Measurements from ENCODE around the gene APBA2.
A peak's percentile ranks its signal among the peaks of the same experiment; 100 is the strongest.
"Not testable (repeated sequence)": the region's sequence is repeated elsewhere in the genome, so short reads cannot be mapped to it uniquely, and the experiment has no call there.

Gene APBA2

GRCh38 chr15:28854578-28854977 is 31.2 kb upstream of the APBA2 start:
- H3K4me3 ChIP-seq (ENCODE audit: low read length): not testable (repeated sequence)
- WGBS (ENCODE audit: insufficient coverage, insufficient read length): no CpG with 5 or more reads among the region's 2 CpGs

DNA sequence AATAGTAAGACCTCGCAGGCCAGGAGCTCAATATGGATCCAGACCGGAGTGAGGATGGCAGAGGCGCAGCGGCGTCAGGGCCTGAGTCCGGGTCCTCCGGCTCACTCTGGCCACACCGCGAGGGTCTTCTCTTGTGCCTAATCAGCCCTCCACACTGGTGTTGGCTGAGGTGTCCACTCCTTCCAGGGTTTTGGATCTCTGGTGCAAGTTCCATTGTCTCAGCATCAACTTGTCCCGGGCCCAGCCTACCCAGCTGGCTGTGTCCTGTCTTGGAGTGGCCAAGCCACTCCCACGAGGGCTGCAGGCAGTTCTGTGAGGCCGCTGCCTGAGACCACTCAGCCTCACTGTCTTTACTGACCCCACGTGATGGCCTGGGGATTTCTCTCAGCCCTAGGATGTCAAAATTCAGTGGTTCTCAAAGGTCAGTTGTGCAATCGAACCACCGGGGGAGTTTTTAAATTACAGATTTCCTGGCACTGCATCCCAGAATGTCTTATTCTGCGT is 24.7 kb upstream of the APBA2 start:
- H3K36me3 ChIP-seq (ENCODE audit: control insufficient read depth, insufficient read depth, low read length): no peaks in the 10 kb centered on the region
- WGBS (ENCODE audit: insufficient coverage, insufficient read length): no CpG with 5 or more reads among the region's 16 CpGs
- H3K27ac ChIP-seq (ENCODE audit: low read length): no peak overlapping the region
- H3K27me3 ChIP-seq (ENCODE audit: control insufficient read depth, insufficient read depth, low read length): no peaks in the 10 kb centered on the region
- no peak overlapping the region for H3K4me3 ChIP-seq (ENCODE audit: low read length)
- no peak for DNase-seq (ENCODE audit: low read depth, low spot score)
- no peaks in the 10 kb centered on the region for H3K4me1 ChIP-seq (ENCODE audit: control insufficient read depth, insufficient read depth, low read length)
- no peaks in the 10 kb centered on the region for H3K9me3 ChIP-seq (ENCODE audit: control insufficient read depth, insufficient read depth, low read length)

More at GRCh38 chr15:28854578-28854977, 31.2 kb upstream of the APBA2 start:
- H3K27ac ChIP-seq (ENCODE audit: low read length); H3K36me3 ChIP-seq (ENCODE audit: control insufficient read depth, insufficient read depth, low read length); H3K27me3 ChIP-seq (ENCODE audit: control insufficient read depth, insufficient read depth, low read length); H3K4me1 ChIP-seq (ENCODE audit: control insufficient read depth, insufficient read depth, low read length); H3K9me3 ChIP-seq (ENCODE audit: control insufficient read depth, insufficient read depth, low read length); DNase-seq (ENCODE audit: low read depth, low spot score): not testable (repeated sequence)

- not testable (repeated sequence) for H3K4me3 ChIP-seq (ENCODE audit: low read length); H3K27ac ChIP-seq (ENCODE audit: low read length); H3K9me3 ChIP-seq (ENCODE audit: control insufficient read depth, insufficient read depth, low read length); H3K27me3 ChIP-seq (ENCODE audit: control insufficient read depth, insufficient read depth, low read length); DNase-seq (ENCODE audit: low read depth, low spot score); H3K36me3 ChIP-seq (ENCODE audit: control insufficient read depth, insufficient read depth, low read length); H3K4me1 ChIP-seq (ENCODE audit: control insufficient read depth, insufficient read depth, low read length)
- WGBS (ENCODE audit: insufficient coverage, insufficient read length): no CpG with 5 or more reads among the region's 11 CpGs
These were observed 24.0 kb upstream of the APBA2 start for GRCh38 chr15:28861589-28862293.

DNA sequence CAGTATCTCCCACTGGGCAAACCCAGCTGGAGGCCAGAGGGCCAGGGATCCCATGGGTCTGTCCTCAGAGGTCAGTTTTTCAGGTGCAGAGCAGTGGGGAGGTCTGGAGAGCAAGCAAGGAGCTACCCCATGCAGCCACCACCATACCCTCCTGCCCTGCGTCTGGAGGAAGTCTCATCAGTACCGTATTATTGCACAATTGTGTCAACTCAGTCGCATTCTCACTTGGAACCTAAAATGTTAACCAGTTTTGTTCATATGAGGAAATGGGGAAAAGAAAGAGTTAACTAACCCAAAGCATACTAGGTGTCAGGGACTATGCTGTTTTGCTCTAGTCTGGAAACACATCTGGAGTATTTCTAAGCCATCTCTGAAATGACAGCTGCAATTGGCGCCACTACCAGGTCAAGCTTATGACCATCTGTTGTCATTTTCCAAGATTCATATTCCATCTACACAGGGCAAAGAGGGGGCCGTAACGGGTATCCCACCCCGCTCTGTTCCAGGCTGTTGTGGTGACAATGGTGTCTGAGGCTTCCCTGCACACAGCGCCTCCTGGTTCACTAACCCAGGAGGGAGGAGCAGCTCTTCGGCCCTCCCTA is 16.9 kb upstream of the APBA2 start:
- H3K36me3 ChIP-seq (ENCODE audit: control insufficient read depth, insufficient read depth, low read length): no peaks in the 10 kb centered on the region
- no peaks in the 10 kb centered on the region for H3K4me1 ChIP-seq (ENCODE audit: control insufficient read depth, insufficient read depth, low read length)
- no peak overlapping the region for H3K4me3 ChIP-seq (ENCODE audit: low read length)
- no CpG with 5 or more reads among the region's 9 CpGs for WGBS (ENCODE audit: insufficient coverage, insufficient read length)
- no peaks in the 10 kb centered on the region for H3K27me3 ChIP-seq (ENCODE audit: control insufficient read depth, insufficient read depth, low read length)
- H3K9me3 ChIP-seq (ENCODE audit: control insufficient read depth, insufficient read depth, low read length): no peaks in the 10 kb centered on the region
- no peak overlapping the region for H3K27ac ChIP-seq (ENCODE audit: low read length)
- no peak for DNase-seq (ENCODE audit: low read depth, low spot score)

DNA sequence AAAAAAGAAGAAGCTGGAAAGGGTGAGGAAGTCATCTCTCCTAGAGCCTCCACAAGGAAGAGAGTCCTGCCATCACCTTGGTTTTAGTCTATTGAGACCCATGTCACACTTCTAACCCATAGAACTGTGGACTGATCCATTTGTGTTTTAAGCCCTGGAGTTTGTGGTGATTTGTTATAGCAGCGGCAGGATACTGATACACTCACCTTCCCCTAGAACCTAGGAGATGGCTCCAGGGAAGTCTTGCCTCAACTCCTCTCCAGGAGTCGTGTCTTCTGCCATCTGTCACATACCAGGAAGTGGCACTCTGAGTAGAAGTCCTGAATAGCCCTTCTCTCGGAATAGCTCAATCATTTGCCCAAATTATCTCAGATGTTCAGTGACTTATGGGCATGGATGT is 14.6 kb upstream of the APBA2 start:
- Histone ChIP-seq H3K36me3 (ENCODE audit: control insufficient read depth, insufficient read depth, low read length) (no peaks in the 10 kb centered on the region), H3K9me3 (ENCODE audit: control insufficient read depth, insufficient read depth, low read length) (no peaks in the 10 kb centered on the region), H3K4me1 (ENCODE audit: control insufficient read depth, insufficient read depth, low read length) (peaks cover 5% of the 10 kb centered on the region), H3K27me3 (ENCODE audit: control insufficient read depth, insufficient read depth, low read length) (no peaks in the 10 kb centered on the region), H3K27ac (ENCODE audit: low read length) (no peak overlapping the region), H3K4me3 (ENCODE audit: low read length) (no peak overlapping the region)
- DNase-seq (ENCODE audit: low read depth, low spot score): no peak
- WGBS (ENCODE audit: insufficient coverage, insufficient read length): no CpG with 5 or more reads among the region's 3 CpGs

GRCh38 chr15:28873006-28873405 is 12.8 kb upstream of the APBA2 start:
- Histone ChIP-seq H3K9me3 (ENCODE audit: control insufficient read depth, insufficient read depth, low read length) (no peaks in the 10 kb centered on the region), H3K27ac (ENCODE audit: low read length) (no peak overlapping the region), H3K4me3 (ENCODE audit: low read length) (no peak overlapping the region), H3K4me1 (ENCODE audit: control insufficient read depth, insufficient read depth, low read length) (peaks cover 9% of the 10 kb centered on the region), H3K36me3 (ENCODE audit: control insufficient read depth, insufficient read depth, low read length) (no peaks in the 10 kb centered on the region), H3K27me3 (ENCODE audit: control insufficient read depth, insufficient read depth, low read length) (no peaks in the 10 kb centered on the region)
- no peak for DNase-seq (ENCODE audit: low read depth, low spot score)
- no CpG with 5 or more reads among the region's 5 CpGs for WGBS (ENCODE audit: insufficient coverage, insufficient read length)

DNA sequence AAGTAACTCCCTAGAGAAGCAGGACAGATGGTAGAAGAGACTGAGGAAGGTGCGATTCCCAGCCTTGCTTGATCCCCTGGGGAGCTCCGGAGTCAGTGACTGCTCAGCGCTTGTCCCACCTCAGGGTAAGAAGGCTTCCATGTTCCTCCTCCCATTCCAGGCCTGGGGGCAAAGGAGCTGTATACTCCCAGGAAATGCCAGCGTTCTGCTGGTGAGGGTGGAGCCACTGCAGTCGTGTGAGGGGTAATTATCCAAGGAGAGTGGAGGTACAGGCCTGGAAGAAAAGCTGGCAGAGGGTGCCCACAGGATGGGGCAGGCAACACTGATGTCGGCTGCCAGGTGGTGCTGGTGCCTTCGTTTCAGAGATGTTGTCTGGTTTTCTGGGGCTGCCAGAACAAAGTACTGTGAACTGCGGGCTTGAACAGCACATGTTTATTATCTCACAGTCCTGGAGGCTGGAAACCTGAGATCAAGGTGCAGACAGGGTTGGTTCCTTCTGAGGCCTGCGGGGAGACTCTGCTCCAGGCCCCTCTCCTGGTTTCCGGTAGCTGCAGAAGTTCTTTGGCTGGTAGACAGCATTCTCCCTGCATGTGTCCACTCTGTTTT is 12.1 kb upstream of the APBA2 start:
- WGBS (ENCODE audit: insufficient coverage, insufficient read length): no CpG with 5 or more reads among the region's 10 CpGs
- H3K27me3 ChIP-seq (ENCODE audit: control insufficient read depth, insufficient read depth, low read length): no peaks in the 10 kb centered on the region

DNA sequence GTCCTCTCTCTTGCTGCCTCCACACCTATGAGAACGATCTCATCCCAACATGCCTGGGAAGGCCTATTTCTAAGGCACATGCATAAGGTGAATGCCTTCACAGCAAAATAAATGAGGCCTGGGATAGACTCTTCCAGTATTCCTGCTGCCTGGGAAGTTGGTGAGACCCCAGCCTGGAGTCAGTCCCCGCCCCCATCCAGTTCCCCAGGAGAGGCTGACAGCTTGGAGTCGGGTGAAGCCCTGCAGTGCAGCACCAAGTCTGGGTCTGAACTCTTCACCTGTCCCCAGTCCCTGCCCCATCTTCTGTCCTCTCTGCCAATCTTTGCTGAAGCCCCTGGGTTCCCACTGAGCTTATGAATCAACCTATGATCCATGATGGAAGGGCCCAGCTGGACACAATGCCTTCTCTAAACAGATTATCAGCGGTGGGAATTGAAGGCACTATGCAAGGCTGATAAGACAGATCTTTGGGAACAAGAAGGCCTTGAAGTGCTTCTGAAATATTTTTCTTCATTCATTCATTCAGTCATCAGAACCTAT is 10.2 kb upstream of the APBA2 start:
- H3K36me3 ChIP-seq (ENCODE audit: control insufficient read depth, insufficient read depth, low read length): no peaks in the 10 kb centered on the region
- H3K27ac ChIP-seq (ENCODE audit: low read length): no peak overlapping the region
- H3K4me1 ChIP-seq (ENCODE audit: control insufficient read depth, insufficient read depth, low read length): peaks cover 9% of the 10 kb centered on the region
- H3K9me3 ChIP-seq (ENCODE audit: control insufficient read depth, insufficient read depth, low read length): no peaks in the 10 kb centered on the region
- no peak for DNase-seq (ENCODE audit: low read depth, low spot score)
- H3K4me3 ChIP-seq (ENCODE audit: low read length): no peak overlapping the region
- H3K27me3 ChIP-seq (ENCODE audit: control insufficient read depth, insufficient read depth, low read length): no peaks in the 10 kb centered on the region
- WGBS (ENCODE audit: insufficient coverage, insufficient read length): no CpG with 5 or more reads among the region's 4 CpGs

More for the DNA sequence above, 12.1 kb upstream of the APBA2 start:
- H3K4me3 ChIP-seq (ENCODE audit: low read length): no peak overlapping the region
- H3K9me3 ChIP-seq (ENCODE audit: control insufficient read depth, insufficient read depth, low read length): no peaks in the 10 kb centered on the region
- no peak for DNase-seq (ENCODE audit: low read depth, low spot score)
- H3K36me3 ChIP-seq (ENCODE audit: control insufficient read depth, insufficient read depth, low read length): no peaks in the 10 kb centered on the region
- H3K27ac ChIP-seq (ENCODE audit: low read length): no peak overlapping the region
- peaks cover 9% of the 10 kb centered on the region for H3K4me1 ChIP-seq (ENCODE audit: control insufficient read depth, insufficient read depth, low read length)

DNA sequence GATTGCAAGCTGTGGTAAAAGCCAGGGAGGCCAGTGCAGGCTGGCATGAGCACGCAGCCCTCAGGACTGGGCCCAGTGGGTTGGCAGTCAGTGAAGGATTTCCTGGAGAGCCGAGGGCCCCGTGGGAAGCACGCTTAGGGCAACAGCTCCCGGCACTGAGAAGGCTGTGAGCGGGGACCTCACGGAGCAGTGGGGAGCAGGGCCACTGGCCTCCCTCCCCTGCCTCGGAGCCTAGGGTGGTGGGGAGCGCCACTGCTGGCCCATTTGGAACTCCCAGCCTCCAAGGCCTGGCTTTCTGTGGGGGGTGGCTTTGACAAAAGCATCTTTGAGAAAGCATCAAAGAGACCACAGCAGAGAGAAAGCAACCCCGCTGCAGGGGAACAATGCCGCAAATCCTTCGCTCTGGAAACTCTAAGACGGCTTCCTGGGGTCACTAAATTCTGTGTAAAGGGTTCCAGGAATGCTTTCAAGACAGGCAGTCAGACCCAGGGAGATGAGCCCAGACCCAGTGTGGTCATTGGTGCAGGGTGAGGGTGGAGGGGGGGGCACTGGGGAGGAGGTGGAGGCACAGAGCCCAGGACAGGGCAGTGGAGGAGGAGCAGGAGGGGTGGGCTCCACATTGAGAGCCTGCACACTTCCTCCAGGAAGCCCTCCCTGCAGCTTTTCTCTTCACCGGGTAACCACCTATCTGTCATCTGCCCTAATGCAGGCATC is 9.5 kb upstream of the APBA2 start:
- no peaks in the 10 kb centered on the region for H3K36me3 ChIP-seq (ENCODE audit: control insufficient read depth, insufficient read depth, low read length)
- H3K9me3 ChIP-seq (ENCODE audit: control insufficient read depth, insufficient read depth, low read length): no peaks in the 10 kb centered on the region
- H3K27me3 ChIP-seq (ENCODE audit: control insufficient read depth, insufficient read depth, low read length): no peaks in the 10 kb centered on the region
- peak; percentile 43 for DNase-seq (ENCODE audit: low read depth, low spot score)
- no peak overlapping the region for H3K27ac ChIP-seq (ENCODE audit: low read length)
- no peak overlapping the region for H3K4me3 ChIP-seq (ENCODE audit: low read length)
- WGBS (ENCODE audit: insufficient coverage, insufficient read length): no CpG with 5 or more reads among the region's 14 CpGs
- peaks cover 9% of the 10 kb centered on the region for H3K4me1 ChIP-seq (ENCODE audit: control insufficient read depth, insufficient read depth, low read length)

DNA sequence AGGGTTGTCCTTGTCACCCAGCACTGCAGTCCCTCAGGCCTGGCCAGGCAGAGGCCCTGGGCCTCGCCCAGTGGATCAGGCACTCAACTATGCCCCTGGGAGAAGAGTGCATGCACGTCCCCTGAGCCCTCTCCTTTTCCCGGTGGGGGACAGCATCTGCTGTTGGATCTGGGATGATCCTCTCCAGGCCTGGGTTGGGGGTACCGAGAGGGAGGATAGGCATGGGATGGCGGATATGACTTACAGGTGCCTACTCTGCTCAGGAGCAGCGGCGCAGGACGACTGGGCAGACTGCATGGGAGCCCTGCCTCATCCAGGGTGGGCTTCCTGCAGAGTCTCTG is 9.0 kb upstream of the APBA2 start:
- DNase-seq (ENCODE audit: low read depth, low spot score): no peak

More for the DNA sequence above, 9.0 kb upstream of the APBA2 start:
- Histone ChIP-seq H3K27ac (ENCODE audit: low read length) (no peak overlapping the region), H3K36me3 (ENCODE audit: control insufficient read depth, insufficient read depth, low read length) (no peaks in the 10 kb centered on the region), H3K4me1 (ENCODE audit: control insufficient read depth, insufficient read depth, low read length) (peaks cover 9% of the 10 kb centered on the region), H3K4me3 (ENCODE audit: low read length) (no peak overlapping the region), H3K27me3 (ENCODE audit: control insufficient read depth, insufficient read depth, low read length) (no peaks in the 10 kb centered on the region), H3K9me3 (ENCODE audit: control insufficient read depth, insufficient read depth, low read length) (no peaks in the 10 kb centered on the region)
- WGBS (ENCODE audit: insufficient coverage, insufficient read length): no CpG with 5 or more reads among the region's 8 CpGs

Data from iPS DF 6.9 (cell line).